ENCODE measurements around the gene SLC4A11.

Gene SLC4A11

DNA sequence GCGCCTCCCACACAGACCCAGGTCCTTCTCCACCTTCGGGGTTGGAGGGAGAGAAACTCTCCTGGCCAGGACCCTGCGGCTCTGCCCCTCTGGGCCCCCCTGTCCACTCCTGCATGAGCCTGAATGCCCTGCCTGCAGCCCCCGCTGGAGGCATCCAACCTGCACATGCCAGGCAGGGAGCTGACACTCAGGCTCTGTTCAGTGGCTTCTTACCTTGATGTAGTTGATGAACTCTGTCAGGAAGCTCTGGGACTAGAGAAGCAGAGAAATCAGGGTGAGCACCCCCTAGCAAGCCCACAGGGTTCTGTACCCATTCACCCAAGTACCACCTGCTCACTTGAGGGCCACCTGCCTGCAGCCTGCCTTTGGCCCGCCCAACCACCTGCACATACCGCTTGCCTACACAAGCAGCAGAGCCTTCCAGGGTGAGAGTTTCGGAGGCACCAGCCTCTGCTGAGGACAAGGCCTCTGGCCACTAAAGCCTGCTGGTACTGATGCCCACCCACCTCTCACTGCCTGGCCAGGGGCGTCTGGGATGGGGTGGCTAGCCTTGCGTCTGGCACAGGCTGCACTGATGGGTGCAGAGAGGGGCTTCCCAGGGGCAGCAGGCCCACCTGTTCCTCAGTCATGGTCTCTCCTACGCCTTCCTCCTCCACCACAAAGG lies 44.2 kb downstream of the SLC4A11 start:
- TF ChIP-seq EZH2phosphoT487 (conservative IDR thresholded peaks at IDR 0.05; ENCODE audit: low read length), result no peak
- TF ChIP-seq, protein P1, sequence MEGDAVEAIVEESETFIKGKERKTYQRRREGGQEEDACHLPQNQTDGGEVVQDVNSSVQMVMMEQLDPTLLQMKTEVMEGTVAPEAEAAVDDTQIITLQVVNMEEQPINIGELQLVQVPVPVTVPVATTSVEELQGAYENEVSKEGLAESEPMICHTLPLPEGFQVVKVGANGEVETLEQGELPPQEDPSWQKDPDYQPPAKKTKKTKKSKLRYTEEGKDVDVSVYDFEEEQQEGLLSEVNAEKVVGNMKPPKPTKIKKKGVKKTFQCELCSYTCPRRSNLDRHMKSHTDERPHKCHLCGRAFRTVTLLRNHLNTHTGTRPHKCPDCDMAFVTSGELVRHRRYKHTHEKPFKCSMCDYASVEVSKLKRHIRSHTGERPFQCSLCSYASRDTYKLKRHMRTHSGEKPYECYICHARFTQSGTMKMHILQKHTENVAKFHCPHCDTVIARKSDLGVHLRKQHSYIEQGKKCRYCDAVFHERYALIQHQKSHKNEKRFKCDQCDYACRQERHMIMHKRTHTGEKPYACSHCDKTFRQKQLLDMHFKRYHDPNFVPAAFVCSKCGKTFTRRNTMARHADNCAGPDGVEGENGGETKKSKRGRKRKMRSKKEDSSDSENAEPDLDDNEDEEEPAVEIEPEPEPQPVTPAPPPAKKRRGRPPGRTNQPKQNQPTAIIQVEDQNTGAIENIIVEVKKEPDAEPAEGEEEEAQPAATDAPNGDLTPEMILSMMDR (IDR thresholded peaks at IDR 0.05; ENCODE audit: insufficient read depth, low read length, poor library complexity, severe bottlenecking), result no peak
- H3K4me2 ChIP-seq (ENCODE audit: low read depth, low read length, poor library complexity, severe bottlenecking), result no peak overlapping the region
- no peaks in the 10 kb centered on the region for H4K20me1 ChIP-seq (ENCODE audit: low read depth, low read length)
- no peak overlapping the region for H2AFZ ChIP-seq (ENCODE audit: low read depth, low read length, severe bottlenecking)
- no peaks in the 10 kb centered on the region for H3K79me2 ChIP-seq (ENCODE audit: insufficient read depth, low read length)
- H3K9me3 ChIP-seq (ENCODE audit: insufficient read depth, low read length), result no peaks in the 10 kb centered on the region
- H3F3A ChIP-seq (ENCODE audit: insufficient read depth), result no peaks in the 10 kb centered on the region
- H3K36me3 ChIP-seq (ENCODE audit: low read length), result no peaks in the 10 kb centered on the region; the same call in 1 of the 2 replicates
- no peaks in the 10 kb centered on the region for H3K9me2 ChIP-seq (replicated peaks; ENCODE audit: insufficient read depth, low read length)
- H3K27ac ChIP-seq (ENCODE audit: low read depth, low read length), result no peak overlapping the region
- no peak overlapping the region for H3K9ac ChIP-seq (ENCODE audit: low read length)
- no peak overlapping the region for H3K4me3 ChIP-seq (ENCODE audit: insufficient read depth, low read length, poor library complexity, severe bottlenecking)
- H3K27me3 ChIP-seq (ENCODE audit: low read length), result no peaks in the 10 kb centered on the region

DNA sequence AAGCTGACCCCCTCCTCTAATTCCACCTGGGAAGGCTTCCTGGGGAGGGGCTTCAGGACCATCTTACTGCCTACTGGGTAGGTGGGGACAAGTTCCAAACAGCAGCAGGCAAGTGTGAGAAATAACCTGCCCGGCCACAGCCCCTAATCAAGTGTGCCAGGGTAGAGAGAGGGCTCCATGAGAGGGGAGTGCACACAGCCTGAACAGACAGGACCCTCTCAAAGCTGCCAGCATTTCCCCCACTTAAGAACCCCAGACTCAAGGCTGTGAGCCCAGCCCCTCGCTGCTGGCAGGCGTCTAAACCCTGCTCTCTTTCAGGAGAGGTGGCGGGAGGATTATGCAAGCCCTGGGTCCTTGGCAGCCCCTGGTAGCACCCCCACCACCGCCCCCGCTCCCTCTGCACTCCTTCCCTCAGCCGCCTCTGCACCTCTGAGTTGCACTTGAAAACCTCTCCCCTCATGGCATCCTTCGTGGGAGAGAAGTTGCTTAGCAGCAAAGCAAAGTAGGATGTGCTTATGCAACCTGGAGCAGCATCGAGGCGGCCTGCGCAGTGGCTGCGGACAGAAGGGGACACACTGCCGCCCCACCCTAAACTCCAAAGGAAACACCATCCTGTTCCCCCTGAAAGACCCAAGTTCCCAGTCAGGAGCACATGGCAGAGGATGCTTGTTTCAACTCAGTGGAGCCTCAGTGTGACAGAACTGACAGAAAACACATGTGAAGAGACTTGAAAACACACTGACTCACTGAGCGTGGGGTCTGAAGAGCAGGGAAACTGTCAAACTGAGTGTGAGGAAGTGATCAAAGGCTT lies 45.0 kb downstream of the SLC4A11 start:
- Histone ChIP-seq H3K9ac (ENCODE audit: low read length) (no peak overlapping the region), H3K4me3 (ENCODE audit: insufficient read depth, low read length, poor library complexity, severe bottlenecking) (no peak overlapping the region), H3K79me2 (ENCODE audit: insufficient read depth, low read length) (no peaks in the 10 kb centered on the region), H3K27me3 (ENCODE audit: low read length) (no peaks in the 10 kb centered on the region), H3K27ac (ENCODE audit: low read depth, low read length) (no peak overlapping the region), H3F3A (ENCODE audit: insufficient read depth) (no peaks in the 10 kb centered on the region), H2AFZ (ENCODE audit: low read depth, low read length, severe bottlenecking) (no peak overlapping the region), H3K4me2 (ENCODE audit: low read depth, low read length, poor library complexity, severe bottlenecking) (no peak overlapping the region), H3K9me3 (ENCODE audit: insufficient read depth, low read length) (no peaks in the 10 kb centered on the region), H3K9me2 (replicated peaks; ENCODE audit: insufficient read depth, low read length) (no peaks in the 10 kb centered on the region), H4K20me1 (ENCODE audit: low read depth, low read length) (no peaks in the 10 kb centered on the region), H3K36me3 (ENCODE audit: low read length) (no peaks in the 10 kb centered on the region; the same call in 1 of the 2 replicates)
- no peak for TF ChIP-seq EZH2phosphoT487 (conservative IDR thresholded peaks at IDR 0.05; ENCODE audit: low read length)
- TF ChIP-seq, protein P1 (IDR thresholded peaks at IDR 0.05; ENCODE audit: insufficient read depth, low read length, poor library complexity, severe bottlenecking), result no peak

DNA sequence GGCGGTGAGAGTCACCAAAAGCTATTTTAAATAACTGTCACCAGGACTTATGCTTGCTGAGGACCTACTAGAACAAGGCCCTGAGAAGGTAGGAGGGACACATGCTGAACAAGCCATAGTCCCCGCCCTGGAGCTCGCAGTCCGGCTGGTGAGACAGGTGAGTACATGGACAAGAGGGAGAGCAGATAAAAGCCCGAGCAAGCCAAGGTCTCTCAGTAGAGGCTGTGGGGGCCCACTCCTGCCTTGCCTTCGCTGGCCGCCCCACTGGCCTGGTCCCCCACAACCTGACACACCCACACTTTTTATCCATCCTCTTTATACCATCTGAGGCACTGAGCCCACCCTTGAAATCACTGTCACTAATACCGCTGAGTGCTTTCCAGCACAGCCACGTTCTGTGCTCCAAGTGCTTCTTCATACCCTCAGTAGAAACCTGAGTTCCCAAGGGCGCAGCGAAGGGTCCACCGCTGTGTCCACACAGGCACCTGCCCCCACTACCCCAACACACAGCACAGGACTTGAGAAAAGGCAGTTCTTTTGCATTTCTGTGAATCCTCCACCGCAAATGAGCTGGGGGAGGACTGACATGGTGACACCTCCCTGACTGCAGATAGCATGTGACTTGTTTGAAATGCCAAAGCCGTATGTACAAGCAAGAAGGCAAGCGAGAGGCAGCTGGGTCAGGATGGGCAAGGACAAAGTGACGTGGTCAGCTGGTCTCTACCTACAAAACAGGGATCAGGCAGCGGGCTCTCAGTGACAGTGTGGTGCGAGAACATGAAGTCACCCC lies 46.6 kb downstream of the SLC4A11 start:
- H3K36me3 ChIP-seq (ENCODE audit: low read length), result no peaks in the 10 kb centered on the region; the same call in 1 of the 2 replicates
- TF ChIP-seq, protein P1 (IDR thresholded peaks at IDR 0.05; ENCODE audit: insufficient read depth, low read length, poor library complexity, severe bottlenecking), result no peak
- no peak for TF ChIP-seq EZH2phosphoT487 (conservative IDR thresholded peaks at IDR 0.05; ENCODE audit: low read length)
- no peak overlapping the region for H2AFZ ChIP-seq (ENCODE audit: low read depth, low read length, severe bottlenecking)
- no peak overlapping the region for H3K9ac ChIP-seq (ENCODE audit: low read length)
- no peak overlapping the region for H3K4me3 ChIP-seq (ENCODE audit: insufficient read depth, low read length, poor library complexity, severe bottlenecking)
- no peak overlapping the region for H3K4me2 ChIP-seq (ENCODE audit: low read depth, low read length, poor library complexity, severe bottlenecking)
- peaks cover 3% of the 10 kb centered on the region; the same call in 1 of the 2 replicates for H3F3A ChIP-seq (ENCODE audit: insufficient read depth)
- H3K27ac ChIP-seq (ENCODE audit: low read depth, low read length), result no peak overlapping the region
- no peaks in the 10 kb centered on the region for H3K9me2 ChIP-seq (replicated peaks; ENCODE audit: insufficient read depth, low read length)
- no peaks in the 10 kb centered on the region for H3K79me2 ChIP-seq (ENCODE audit: insufficient read depth, low read length)
- H4K20me1 ChIP-seq (ENCODE audit: low read depth, low read length), result no peaks in the 10 kb centered on the region
- H3K9me3 ChIP-seq (ENCODE audit: insufficient read depth, low read length), result no peaks in the 10 kb centered on the region
- H3K27me3 ChIP-seq (ENCODE audit: low read length), result no peaks in the 10 kb centered on the region
